GM12878 (cell line): ENCODE measurements around the gene TPSB2. TPM values are rescaled to one million over a fixed set of nuclear protein-coding genes. Genes with fewer than 3 reads are reported as not detected.

Experiments
- ATAC-seq: fragments of 200-7000 bp; cut with Tn5 transposase; 3 replicates; pipeline ENCODE4 v1.9.1; 2020; ENCODE audit warnings: mild to moderate bottlenecking, moderate library complexity
- BruUV-seq: library from RNA; stranded (reverse); fragments of 400-500 nt; replicated peaks from 2 replicates; lab custom pipeline; 2021; lab: Mats Ljungman, UMichigan
- CTCF ChIA-PET: fragments of 300-600 bp; sonication (Branson Sonifier 250); formaldehyde crosslinking; extraction: SDS; loops from one replicate; lab custom pipeline; 2021; ENCODE audit warnings: inconsistent platforms; lab: Yijun Ruan, JAX
- POLR2A ChIA-PET: fragments of 350-600 bp; formaldehyde crosslinking; extraction: SDS; loops from one replicate; lab custom pipeline; 2021; ENCODE audit warnings: inconsistent platforms; lab: Charles Lee
- RAD21 ChIA-PET: fragments of 300-600 bp; sonication (Branson Sonifier 250); formaldehyde crosslinking; loops from one replicate; lab custom pipeline; 2023; ENCODE audit warnings: antibody characterized with exemption; ENCODE audit not compliant: unreplicated experiment; lab: Charles Lee
- SMC1A ChIA-PET: fragments of 300-600 bp; sonication (Branson Sonifier 250); formaldehyde crosslinking; loops from one replicate; lab custom pipeline; 2023; ENCODE audit not compliant: unreplicated experiment, uncharacterized antibody; lab: Charles Lee
- DNase-seq: peaks from one replicate; pipeline ENCODE4 v3.0.0-alpha.2; 2011; ENCODE audit warnings: low read depth, low spot score
- FAIRE-seq: peaks from 3 replicates; lab custom pipeline; 2011; peaks lifted over from hg19 to GRCh38; lab: Jason Lieb, UNC
- H2AFZ ChIP-seq: 2 replicates; pipeline ENCODE4 v1.6.0; 2011; ENCODE audit warnings: low read depth, low read length, control low read depth; ENCODE audit not compliant: control insufficient read depth
- H3K27ac ChIP-seq: 2 replicates; pipeline ENCODE4 v1.5.1; 2011; ENCODE audit warnings: control low read depth; ENCODE audit not compliant: control insufficient read depth, insufficient read depth
- H3K27me3 ChIP-seq, 2 experiments: replicated peaks in 1 of 2; 2 replicates each; pipeline versions ENCODE4 v1.6.0 to v1.6.1; 2011; ENCODE audit warnings: low read length in 1 of 2; ENCODE audit not compliant: control insufficient read depth in 2 of 2, insufficient read depth in 2 of 2
- H3K36me3 ChIP-seq, 2 experiments: 2 replicates each; pipeline ENCODE4 v1.5.1; 2011; ENCODE audit warnings: low read length in 1 of 2; ENCODE audit not compliant: control insufficient read depth in 2 of 2, insufficient read depth in 2 of 2
- H3K4me1 ChIP-seq: 2 replicates; pipeline ENCODE4 v1.6.1; 2011; ENCODE audit warnings: mild to moderate bottlenecking, low read length, moderate library complexity, mixed read lengths; ENCODE audit not compliant: control insufficient read depth, insufficient read depth
- H3K4me2 ChIP-seq: 2 replicates; pipeline ENCODE4 v1.6.0; 2011; ENCODE audit warnings: control low read depth; ENCODE audit not compliant: control insufficient read depth, insufficient read depth
- H3K4me3 ChIP-seq: fragments of 200-600 bp; sonication (generic); 2 replicates; pipeline ENCODE4 v1.5.1; 2016
- H3K79me2 ChIP-seq: 2 replicates; pipeline ENCODE4 v1.6.0; 2011; ENCODE audit warnings: low read length; ENCODE audit not compliant: control insufficient read depth, insufficient read depth
- H3K9ac ChIP-seq: 2 replicates; pipeline ENCODE4 v1.8.0; 2011; ENCODE audit warnings: low read length, control low read depth, mixed read lengths; ENCODE audit not compliant: control insufficient read depth, insufficient read depth
- H3K9me3 ChIP-seq: replicated peaks from 3 replicates; pipeline ENCODE4 v1.5.1; 2011; ENCODE audit warnings: mild to moderate bottlenecking, low read length; ENCODE audit not compliant: control insufficient read depth, insufficient read depth
- H4K20me1 ChIP-seq: 2 replicates; pipeline ENCODE4 v1.6.0; 2011; ENCODE audit not compliant: control insufficient read depth, insufficient read depth
- CBFB ChIP-seq: IDR thresholded peaks from 2 replicates; pipeline ENCODE4 v1.6.1; 2016; ENCODE audit warnings: antibody characterized with exemption, low read depth
- EED ChIP-seq: sonication (generic); IDR thresholded peaks from 2 replicates; pipeline ENCODE4 v1.6.1; 2016; ENCODE audit warnings: antibody characterized with exemption, low read depth
- EZH2 ChIP-seq: IDR thresholded peaks from 2 replicates; pipeline ENCODE4 v1.6.1; 2012; ENCODE audit warnings: low read depth, mild to moderate bottlenecking, control low read depth, inconsistent platforms, low read length, borderline replicate concordance; ENCODE audit not compliant: control insufficient read depth
- IRF4 ChIP-seq: IDR thresholded peaks from 2 replicates; pipeline ENCODE4 v1.6.1; 2011; ENCODE audit warnings: low read depth, low read length
- MEF2B ChIP-seq: fragments of 450-650 bp; IDR thresholded peaks from 2 replicates; pipeline ENCODE4 v1.6.1; 2018; ENCODE audit warnings: mild to moderate bottlenecking, moderate library complexity; ENCODE audit not compliant: partially characterized antibody, poor library complexity, severe bottlenecking
- RB1 ChIP-seq: fragments of 450-650 bp; formaldehyde crosslinking; IDR thresholded peaks from 2 replicates; pipeline ENCODE4 v1.6.1; 2017; ENCODE audit warnings: mild to moderate bottlenecking, borderline replicate concordance
- RFX5 ChIP-seq: IDR thresholded peaks from 2 replicates; pipeline ENCODE4 v1.6.1; 2011; ENCODE audit warnings: low read depth, low read length, improper control_type of control experiment
- SUZ12 ChIP-seq: fragments of 200-600 bp; sonication (generic); IDR thresholded peaks from one replicate; pipeline ENCODE4 v1.6.1; 2018; ENCODE audit warnings: antibody characterized with exemption, mild to moderate bottlenecking; ENCODE audit not compliant: unreplicated experiment
- WGBS: methylation state at CpG from one replicate; pipeline ENCODE4 v1.1.6; 2016; ENCODE audit warnings: low lambda C conversion rate; ENCODE audit not compliant: insufficient replicate concordance, insufficient coverage; ENCODE audit errors: missing lambda C conversion rate; 5-methylcytosine and 5-hydroxymethylcytosine counted together
- in situ Hi-C: fragments of 300-500 bp; cut with MboI; formaldehyde crosslinking; loops from 9 replicates; pipeline ENCODE4 v1.14.3; 2018; ENCODE audit warnings: mixed read lengths
- intact Hi-C: fragments of 100-400 bp; cut with micrococcal nuclease; formaldehyde crosslinking; loops from one replicate; pipeline ENCODE4 v1.14.2; 2022; ENCODE audit not compliant: unreplicated experiment
- polyA plus RNA-seq, 11 experiments: library from polyadenylated mRNA; depleted of rRNA in 4 of 11; unstranded in 6 of 11; stranded (reverse) in 5 of 11; fragments of >200 nt; fragmentation: Nextera tagmentation in 4 of 11; fragmentation: Illumina TruSeq in 1 of 11; extraction: Ambion mirVana in 4 of 11; extraction: Trizol in 1 of 11; gene quantifications; 1 replicate in 1 of 11; 2 replicates in 10 of 11; pipeline versions ENCODE4 v1.2.1 to v1.2.3, GENCODE V29; 2011 to 2016; ENCODE audit warnings: inconsistent platforms in 2 of 11, missing spikeins in 2 of 11, low read depth in 1 of 11
- total RNA-seq, 4 experiments: library from RNA; depleted of rRNA in 3 of 4; stranded (reverse); fragments of >200 nt in 3 of 4; fragmentation: Illumina TruSeq in 1 of 4; extraction: Trizol in 1 of 4; gene quantifications; 2 replicates each; pipeline versions ENCODE4 v1.2.1 to v1.2.3, GENCODE V29; 2013 to 2021
- TF ChIP-seq, protein P1 (sequence below): fragments of 450-650 bp; IDR thresholded peaks from 2 replicates; pipeline ENCODE4 v1.6.1; 2017; ENCODE audit warnings: mild to moderate bottlenecking, low read depth, inconsistent platforms; ENCODE audit not compliant: poor library complexity, severe bottlenecking

TPSB2 gene
- total and polyA plus RNA-seq, 10 of the 15 experiments (the other 5 are each of a cell fraction or from before 2014, with no cell fraction given) = not detected

GRCh38 chr16:1275791-1276579, 46.0 kb upstream of the TPSB2 start:
- intact Hi-C loops = no loop called here
- no peak overlapping the region for H3K4me2 ChIP-seq
- TF ChIP-seq SUZ12 (no peak), EZH2 (no peak), IRF4 (no peak), RFX5 (no peak), MEF2B (no peak), CBFB (no peak), EED (no peak), RB1 (no peak)
- TF ChIP-seq, protein P1, sequence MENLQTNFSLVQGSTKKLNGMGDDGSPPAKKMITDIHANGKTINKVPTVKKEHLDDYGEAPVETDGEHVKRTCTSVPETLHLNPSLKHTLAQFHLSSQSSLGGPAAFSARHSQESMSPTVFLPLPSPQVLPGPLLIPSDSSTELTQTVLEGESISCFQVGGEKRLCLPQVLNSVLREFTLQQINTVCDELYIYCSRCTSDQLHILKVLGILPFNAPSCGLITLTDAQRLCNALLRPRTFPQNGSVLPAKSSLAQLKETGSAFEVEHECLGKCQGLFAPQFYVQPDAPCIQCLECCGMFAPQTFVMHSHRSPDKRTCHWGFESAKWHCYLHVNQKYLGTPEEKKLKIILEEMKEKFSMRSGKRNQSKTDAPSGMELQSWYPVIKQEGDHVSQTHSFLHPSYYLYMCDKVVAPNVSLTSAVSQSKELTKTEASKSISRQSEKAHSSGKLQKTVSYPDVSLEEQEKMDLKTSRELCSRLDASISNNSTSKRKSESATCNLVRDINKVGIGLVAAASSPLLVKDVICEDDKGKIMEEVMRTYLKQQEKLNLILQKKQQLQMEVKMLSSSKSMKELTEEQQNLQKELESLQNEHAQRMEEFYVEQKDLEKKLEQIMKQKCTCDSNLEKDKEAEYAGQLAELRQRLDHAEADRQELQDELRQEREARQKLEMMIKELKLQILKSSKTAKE = no peak
- ChIA-PET RAD21 (no interaction called here), CTCF (no interaction called here), POLR2A (no interaction called here), SMC1A (no interaction called here)
- no peak overlapping the region for H3K4me3 ChIP-seq
- H3K36me3 ChIP-seq = no peaks in the 10 kb centered on the region
- no peaks in the 10 kb centered on the region; a peak in 1 of 4 replicates for H3K27me3 ChIP-seq
- H3K4me1 ChIP-seq = no peaks in the 10 kb centered on the region
- DNase-seq (no peak), ATAC-seq (no peak), FAIRE-seq (no peak)
- no peaks in the 10 kb centered on the region for H4K20me1 ChIP-seq
- H3K9ac ChIP-seq = no peak overlapping the region
- H3K9me3 ChIP-seq = no peaks in the 10 kb centered on the region
- WGBS = 63% methylated on average over 30 of the region's 30 CpGs
- no peaks in the 10 kb centered on the region for H3K79me2 ChIP-seq
- H2AFZ ChIP-seq = no peak overlapping the region
- in situ Hi-C loops = no loop called here
- no TSS peak for BruUV-seq
- no peak overlapping the region for H3K27ac ChIP-seq
